ENCODE data around the gene ABCC5. TPM values are rescaled to one million over a fixed set of nuclear protein-coding genes. Genes with fewer than 3 reads are reported as not detected.
"Not testable (repeated sequence)": the region's sequence is repeated elsewhere in the genome, so short reads cannot be mapped to it uniquely, and the experiment has no call there.

Gene ABCC5
- total and polyA plus RNA-seq, 3 experiments from 2014 or later = 9.5 to 19.0 (median 18.1) TPM

DNA sequence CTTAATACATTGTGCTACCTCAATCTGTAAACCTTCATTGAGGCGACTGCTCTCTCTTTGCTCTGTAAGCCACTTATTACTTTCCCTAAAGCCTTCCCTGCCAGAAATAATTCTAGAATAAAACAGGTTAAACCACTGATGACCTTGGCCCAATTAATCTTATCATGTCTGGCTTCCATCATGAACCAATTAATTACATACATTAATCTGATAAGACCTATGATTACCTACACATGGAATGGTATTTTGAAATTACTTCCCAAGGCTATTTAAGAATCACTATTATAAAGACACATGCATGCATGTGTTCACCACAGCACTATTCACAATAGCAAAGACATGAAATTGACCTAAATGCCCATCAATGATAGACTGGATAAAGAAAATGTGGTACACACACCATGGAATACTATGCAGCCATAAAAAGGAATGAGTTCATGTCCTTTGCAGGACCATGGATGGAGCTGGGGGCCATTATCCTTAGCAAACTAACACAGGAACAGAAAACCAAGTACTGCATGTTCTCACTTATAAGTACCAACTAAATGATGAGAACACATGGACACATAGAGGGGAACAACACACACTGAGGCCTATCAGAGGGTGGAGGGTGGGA lies 10.7 kb upstream of the ABCC5 start:
- POLR2A ChIA-PET = not testable (repeated sequence)
- peaks cover 9 to 40% of the 10 kb centered on the region in 2 donors for H3K27me3 Mint-ChIP-seq

DNA sequence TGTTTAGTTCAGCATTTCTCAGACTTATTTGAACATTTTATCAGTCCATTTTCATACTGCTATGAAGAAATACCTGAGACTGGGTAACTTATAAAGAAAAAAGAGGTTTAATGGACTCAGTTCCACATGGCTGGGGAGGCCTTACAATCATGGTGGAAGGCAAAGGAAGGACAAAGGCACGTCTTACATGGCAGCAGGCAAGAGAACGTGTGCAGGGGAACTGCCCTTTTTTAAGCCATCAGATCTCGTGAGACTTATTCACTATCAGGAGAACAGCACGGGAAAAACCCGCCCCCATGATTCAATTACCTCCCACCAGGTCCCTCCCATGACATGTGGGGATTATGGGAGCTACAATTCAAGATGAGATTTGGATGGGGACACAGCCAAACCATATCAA lies 7.6 kb upstream of the ABCC5 start:
- H3K36me3 ChIP-seq (ENCODE audit: insufficient read depth, low read length); H3K9me3 ChIP-seq (ENCODE audit: low read length); H3K36me3 Mint-ChIP-seq; H3K4me1 Mint-ChIP-seq; H3K9me3 Mint-ChIP-seq; POLR2A ChIA-PET; CTCF ChIA-PET; H3K4me3 Mint-ChIP-seq; DNase-seq; H3K27me3 ChIP-seq (ENCODE audit: insufficient read depth, low read length, poor library complexity, severe bottlenecking); H3K4me1 ChIP-seq (ENCODE audit: insufficient read depth, low read length); H3K4me3 ChIP-seq (ENCODE audit: low read length); H3K27ac ChIP-seq (ENCODE audit: low read depth, low read length): not testable (repeated sequence)
- Mint-ChIP-seq H3K27me3 (peaks cover 14 to 49% of the 10 kb centered on the region in 2 donors), H3K27ac (peak overlapping the region in 1 of 8 donors; percentile 21)

More for the DNA sequence above, 10.7 kb upstream of the ABCC5 start:
- CTCF ChIA-PET; H3K27ac Mint-ChIP-seq; H3K4me3 ChIP-seq (ENCODE audit: low read length); H3K4me3 Mint-ChIP-seq; H3K36me3 ChIP-seq (ENCODE audit: insufficient read depth, low read length); H3K9me3 ChIP-seq (ENCODE audit: low read length); H3K27me3 ChIP-seq (ENCODE audit: insufficient read depth, low read length, poor library complexity, severe bottlenecking); H3K27ac ChIP-seq (ENCODE audit: low read depth, low read length); H3K4me1 Mint-ChIP-seq; H3K36me3 Mint-ChIP-seq; DNase-seq; H3K9me3 Mint-ChIP-seq; H3K4me1 ChIP-seq (ENCODE audit: insufficient read depth, low read length): not testable (repeated sequence)

DNA sequence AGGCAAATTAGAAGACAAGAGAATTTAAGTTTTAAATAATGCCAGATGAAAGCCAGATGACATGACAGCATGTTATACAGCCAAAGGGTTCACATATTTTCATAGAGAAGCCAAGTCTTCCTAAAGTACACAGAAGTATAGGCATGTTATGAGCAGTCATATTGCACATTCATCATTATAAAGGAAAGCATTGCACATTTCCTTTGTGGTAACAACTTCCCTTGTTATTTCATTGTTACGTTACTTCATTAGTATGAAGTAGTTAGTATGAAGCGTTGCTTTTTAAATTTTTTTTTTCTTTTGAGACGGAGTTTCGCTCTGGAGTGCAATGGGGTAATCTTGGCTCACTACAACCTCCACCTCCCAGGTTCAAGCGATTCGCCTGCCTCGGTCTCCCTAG lies 4.6 kb upstream of the ABCC5 start:
- Mint-ChIP-seq H3K27me3 (peaks cover 16 to 45% of the 10 kb centered on the region in 2 donors), H3K36me3 (peaks cover 0 to 10% (median 0%) of the 10 kb centered on the region in 3 donors), H3K9me3 (no peaks in the 10 kb centered on the region), H3K4me3 (peak overlapping the region in 1 of 7 donors; percentile 44), H3K27ac (no peak overlapping the region), H3K4me1 (peaks cover 7 to 12% (median 11%) of the 10 kb centered on the region in 3 donors)
- no peak for DNase-seq
- ChIA-PET CTCF (no interaction called here), POLR2A (no interaction called here)
- H3K36me3 ChIP-seq (ENCODE audit: insufficient read depth, low read length) = no peaks in the 10 kb centered on the region
- no peak overlapping the region for H3K4me3 ChIP-seq (ENCODE audit: low read length)
- H3K4me1 ChIP-seq (ENCODE audit: insufficient read depth, low read length) = peaks cover 5% of the 10 kb centered on the region
- no peak overlapping the region for H3K27ac ChIP-seq (ENCODE audit: low read depth, low read length)
- H3K9me3 ChIP-seq (ENCODE audit: low read length) = no peaks in the 10 kb centered on the region
- H3K27me3 ChIP-seq (ENCODE audit: insufficient read depth, low read length, poor library complexity, severe bottlenecking) = no peaks in the 10 kb centered on the region

DNA sequence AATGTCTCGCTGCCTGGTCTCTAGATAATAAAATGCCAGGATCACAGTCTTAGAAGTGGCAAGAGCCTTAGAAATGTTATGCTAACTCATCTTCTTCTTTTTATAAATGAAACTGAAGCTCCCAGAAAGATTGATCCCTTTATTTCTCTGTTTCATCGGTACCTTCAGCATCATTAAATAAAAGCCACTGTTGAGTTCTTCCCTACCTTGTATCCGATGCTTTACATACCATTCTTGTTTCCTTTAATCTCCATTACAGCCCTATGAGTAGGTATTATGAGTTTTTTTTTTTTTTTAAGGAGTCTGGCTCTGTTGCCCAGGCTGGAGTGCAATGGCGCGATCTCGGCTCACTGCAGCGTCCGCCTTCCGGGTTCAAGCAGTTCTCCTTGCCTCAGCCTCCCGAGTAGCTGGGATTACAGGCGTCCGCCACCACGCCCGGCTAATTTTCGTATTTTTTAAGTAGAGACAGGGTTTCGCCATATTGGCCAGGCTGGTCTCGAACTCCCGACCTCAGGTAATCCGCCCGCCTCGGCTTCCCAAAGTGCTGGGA lies 815 bp upstream of the ABCC5 start:
- Histone ChIP-seq H3K27me3 (ENCODE audit: insufficient read depth, low read length, poor library complexity, severe bottlenecking) (no peaks in the 10 kb centered on the region), H3K27ac (ENCODE audit: low read depth, low read length) (peak overlapping the region; percentile 70), H3K9me3 (ENCODE audit: low read length) (no peaks in the 10 kb centered on the region), H3K4me1 (ENCODE audit: insufficient read depth, low read length) (peaks cover 13% of the 10 kb centered on the region), H3K36me3 (ENCODE audit: insufficient read depth, low read length) (no peaks in the 10 kb centered on the region), H3K4me3 (ENCODE audit: low read length) (peak overlapping the region; percentile 95)
- H3K27ac Mint-ChIP-seq = peak overlapping the region in 7 of 8 donors; percentile 74 to 93 (median 90)
- peaks cover 23 to 27% (median 25%) of the 10 kb centered on the region in 3 donors for H3K4me1 Mint-ChIP-seq
- H3K4me3 Mint-ChIP-seq = peak overlapping the region; percentile 99 to 100 (median 100)
- peaks cover 0 to 16% (median 3%) of the 10 kb centered on the region in 3 donors for H3K36me3 Mint-ChIP-seq
- peaks cover 9 to 28% of the 10 kb centered on the region in 2 donors for H3K27me3 Mint-ChIP-seq
- no peaks in the 10 kb centered on the region for H3K9me3 Mint-ChIP-seq
- no peak for DNase-seq
- POLR2A ChIA-PET = interaction anchor here (1.0 kb wide), 1 partner anchor 115 kb away, joined by 3 read pairs; no protein-coding TSS in a partner anchor
- CTCF ChIA-PET = interaction anchor here (0.9 to 1.6 kb wide), 14 partner anchors 8 to 209 kb away, joined by 3 to 11 read pairs (median 4); partner anchors contain the start of genes EIF2B5 and PARL

DNA sequence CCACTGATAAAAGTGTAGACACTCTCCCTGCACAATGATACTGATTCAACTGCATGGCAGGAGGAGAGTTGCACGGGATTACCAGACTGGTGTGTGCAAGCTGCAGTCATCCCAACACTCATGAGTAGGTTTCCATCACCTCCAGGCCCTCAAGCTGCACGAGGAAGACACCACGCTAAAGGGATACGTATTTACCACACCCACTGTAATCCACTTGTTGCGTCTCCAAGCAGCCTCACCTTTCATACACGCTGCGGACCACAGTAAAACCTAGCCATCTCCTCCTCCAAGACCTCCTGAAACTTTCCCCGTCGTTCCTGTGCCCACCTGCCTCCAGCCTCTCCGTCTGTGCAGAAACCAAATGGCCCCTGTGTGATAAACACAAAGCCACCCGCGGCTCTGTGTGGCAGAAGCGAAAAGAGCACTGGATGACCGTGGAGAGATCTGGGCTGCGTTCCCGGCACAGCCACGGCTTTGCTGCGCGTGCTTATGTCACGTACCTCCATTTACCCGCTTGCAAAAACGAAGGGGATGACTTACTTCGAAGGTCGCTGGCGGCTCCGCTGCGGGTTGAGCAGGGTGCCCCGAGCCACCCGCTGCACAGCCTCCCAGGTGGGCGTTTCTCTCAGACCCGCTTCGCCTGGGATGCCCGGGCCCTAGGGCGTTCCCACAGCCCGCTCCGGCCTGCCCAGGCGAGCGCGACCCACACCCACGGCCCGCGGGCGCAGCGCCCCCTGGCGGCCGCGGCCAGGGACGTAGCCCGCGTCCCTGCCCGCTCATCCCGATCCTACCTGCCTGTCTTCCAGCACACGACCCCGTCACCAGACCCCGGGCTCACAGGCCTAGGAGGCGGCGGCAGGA lies 643 bp downstream of the ABCC5 start:
- H3K27ac ChIP-seq (ENCODE audit: low read depth, low read length) = peak overlapping the region; percentile 70
- H3K4me1 Mint-ChIP-seq = peaks cover 23 to 27% (median 25%) of the 10 kb centered on the region in 3 donors
- ChIA-PET CTCF (interaction anchor here (0.7 to 1.6 kb wide), 15 partner anchors 9 to 211 kb away, joined by 3 to 11 read pairs (median 5); partner anchors contain the start of genes EIF2B5 and PARL), POLR2A (no interaction called here)
- peak overlapping the region; percentile 99 to 100 (median 100) for H3K4me3 Mint-ChIP-seq
- H3K27me3 ChIP-seq (ENCODE audit: insufficient read depth, low read length, poor library complexity, severe bottlenecking) = no peaks in the 10 kb centered on the region
- peaks cover 13% of the 10 kb centered on the region for H3K4me1 ChIP-seq (ENCODE audit: insufficient read depth, low read length)
- peak overlapping the region in 7 of 8 donors; percentile 82 to 93 (median 90) for H3K27ac Mint-ChIP-seq
- DNase-seq = peak in 2 of 5 donors; percentile 36 to 39
- no peaks in the 10 kb centered on the region for H3K9me3 Mint-ChIP-seq
- peak overlapping the region; percentile 95 for H3K4me3 ChIP-seq (ENCODE audit: low read length)
- no peaks in the 10 kb centered on the region for H3K9me3 ChIP-seq (ENCODE audit: low read length)
- H3K27me3 Mint-ChIP-seq = peaks cover 9 to 21% of the 10 kb centered on the region in 2 donors
- H3K36me3 Mint-ChIP-seq = peaks cover 0 to 25% (median 10%) of the 10 kb centered on the region in 3 donors
- H3K36me3 ChIP-seq (ENCODE audit: insufficient read depth, low read length) = no peaks in the 10 kb centered on the region

DNA sequence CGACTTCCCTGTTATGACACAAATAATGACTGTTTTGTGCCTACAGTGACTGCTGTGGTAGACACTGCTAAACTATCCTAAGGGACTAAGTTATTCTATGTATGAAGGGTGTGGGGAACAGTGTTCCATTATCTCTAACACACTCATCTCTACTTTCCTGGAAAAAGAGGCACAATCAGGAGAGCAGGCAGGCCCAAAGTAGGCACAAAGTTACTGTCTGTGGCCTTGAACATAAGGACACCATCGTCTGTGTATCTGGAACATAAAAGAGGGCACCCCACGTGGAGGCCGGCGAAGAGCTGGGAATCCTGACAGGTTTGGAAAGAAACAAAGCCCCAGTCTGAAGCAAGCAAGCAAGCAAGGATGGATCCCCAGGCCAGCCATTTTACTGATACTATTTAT lies 1.5 kb downstream of the ABCC5 start:
- peaks cover 13% of the 10 kb centered on the region for H3K4me1 ChIP-seq (ENCODE audit: insufficient read depth, low read length)
- CTCF ChIA-PET = interaction anchor here (0.6 to 1.6 kb wide), 4 partner anchors 9 to 227 kb away, joined by 4 to 5 read pairs (median 4); no protein-coding TSS in a partner anchor
- DNase-seq = no peak
- Mint-ChIP-seq H3K4me3 (peak overlapping the region; percentile 72 to 100 (median 99)), H3K27ac (peak overlapping the region in 2 of 8 donors; percentile 79 to 92), H3K4me1 (peaks cover 23 to 27% (median 25%) of the 10 kb centered on the region in 3 donors), H3K9me3 (no peaks in the 10 kb centered on the region), H3K27me3 (peaks cover 9 to 15% of the 10 kb centered on the region in 2 donors), H3K36me3 (peaks cover 0 to 30% (median 10%) of the 10 kb centered on the region in 3 donors)
- peak overlapping the region; percentile 18 for H3K27ac ChIP-seq (ENCODE audit: low read depth, low read length)
- no peak overlapping the region for H3K4me3 ChIP-seq (ENCODE audit: low read length)
- POLR2A ChIA-PET = no interaction called here
- no peaks in the 10 kb centered on the region for H3K9me3 ChIP-seq (ENCODE audit: low read length)
- no peaks in the 10 kb centered on the region for H3K27me3 ChIP-seq (ENCODE audit: insufficient read depth, low read length, poor library complexity, severe bottlenecking)
- H3K36me3 ChIP-seq (ENCODE audit: insufficient read depth, low read length) = no peaks in the 10 kb centered on the region

DNA sequence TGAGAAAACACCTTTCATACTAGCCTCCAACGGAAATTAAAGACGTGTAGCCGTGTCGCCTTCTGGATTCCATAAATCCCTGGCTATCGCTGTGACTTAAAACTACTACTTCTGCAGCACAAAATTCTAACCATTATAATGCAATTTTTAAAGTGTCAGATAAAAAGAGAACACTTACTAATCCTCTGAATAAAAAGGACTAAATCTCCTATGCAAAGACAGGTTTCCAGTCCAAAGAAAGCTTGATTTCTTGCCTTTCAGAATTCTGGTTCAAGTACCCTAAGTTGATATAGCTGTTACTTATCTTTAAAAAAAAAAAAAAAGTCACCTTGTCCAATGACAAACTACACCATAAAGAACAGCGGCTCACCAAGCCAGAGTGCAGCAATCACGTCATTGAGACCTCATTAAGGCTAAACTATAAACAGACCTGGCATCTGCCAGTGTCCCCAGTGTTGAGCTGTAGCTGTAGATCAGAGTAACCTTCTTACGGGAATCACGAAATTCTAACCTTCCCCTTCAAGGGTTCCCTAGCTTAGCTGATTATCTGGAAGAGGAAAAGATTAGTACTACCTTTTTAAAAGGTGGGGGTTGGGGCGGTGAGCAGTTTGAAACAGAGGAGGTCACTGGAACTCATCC lies 2.2 kb downstream of the ABCC5 start:
- H3K36me3 ChIP-seq (ENCODE audit: insufficient read depth, low read length) = no peaks in the 10 kb centered on the region
- H3K4me3 ChIP-seq (ENCODE audit: low read length) = no peak overlapping the region
- CTCF ChIA-PET = interaction anchor here (0.6 to 1.6 kb wide), 3 partner anchors 12 to 226 kb away, joined by 4 to 5 read pairs (median 4); no protein-coding TSS in a partner anchor
- no peaks in the 10 kb centered on the region for H3K9me3 Mint-ChIP-seq
- no peak overlapping the region for H3K27ac Mint-ChIP-seq
- H3K4me1 Mint-ChIP-seq = peaks cover 23 to 27% (median 25%) of the 10 kb centered on the region in 3 donors
- DNase-seq = no peak
- no peaks in the 10 kb centered on the region for H3K27me3 ChIP-seq (ENCODE audit: insufficient read depth, low read length, poor library complexity, severe bottlenecking)
- H3K4me3 Mint-ChIP-seq = peak overlapping the region; percentile 0 to 100 (median 99)
- peaks cover 0 to 35% (median 14%) of the 10 kb centered on the region in 3 donors for H3K36me3 Mint-ChIP-seq
- H3K27me3 Mint-ChIP-seq = peaks cover 6 to 10% of the 10 kb centered on the region in 2 donors
- H3K4me1 ChIP-seq (ENCODE audit: insufficient read depth, low read length) = peaks cover 13% of the 10 kb centered on the region
- POLR2A ChIA-PET = no interaction called here
- peak overlapping the region; percentile 18 for H3K27ac ChIP-seq (ENCODE audit: low read depth, low read length)
- H3K9me3 ChIP-seq (ENCODE audit: low read length) = no peaks in the 10 kb centered on the region

All from CD8-positive, alpha-beta memory T cell (primary cell).